ENCODE data around the gene LLGL1.

Gene LLGL1

GRCh38 chr17:18186627-18186982, 38.8 kb upstream of the LLGL1 start:
- TF ChIP-seq CTCF (IDR thresholded peaks at IDR 0.05): no peak
- H3K4me3 ChIP-seq: peak overlapping the region; percentile 89
- peak overlapping the region; percentile 57 to 99 for H3K27ac ChIP-seq
- DNase-seq (ENCODE audit: low spot score): no peak

- no peak for DNase-seq (ENCODE audit: low spot score)
These were observed 38.2 kb upstream of the LLGL1 start for GRCh38 chr17:18187226-18187625.

GRCh38 chr17:18187821-18188761, 37.3 kb upstream of the LLGL1 start:
- H3K4me3 ChIP-seq: peak overlapping the region; percentile 89
- peak overlapping the region; percentile 57 to 99 for H3K27ac ChIP-seq
- DNase-seq (ENCODE audit: low spot score): no peak
- TF ChIP-seq CTCF (IDR thresholded peaks at IDR 0.05): no peak

More at GRCh38 chr17:18187226-18187625, 38.2 kb upstream of the LLGL1 start:
- TF ChIP-seq CTCF (IDR thresholded peaks at IDR 0.05): no peak
- Histone ChIP-seq H3K27ac (peak overlapping the region; percentile 57 to 99), H3K4me3 (peak overlapping the region; percentile 89)

GRCh38 chr17:18190628-18191235, 34.7 kb upstream of the LLGL1 start:
- Histone ChIP-seq H3K4me3 (peak overlapping the region; percentile 32), H3K27ac (peak overlapping the region in 1 of 2 donors; percentile 39)
- no peak for DNase-seq (ENCODE audit: low spot score)
- no peak for TF ChIP-seq CTCF (IDR thresholded peaks at IDR 0.05)

DNA sequence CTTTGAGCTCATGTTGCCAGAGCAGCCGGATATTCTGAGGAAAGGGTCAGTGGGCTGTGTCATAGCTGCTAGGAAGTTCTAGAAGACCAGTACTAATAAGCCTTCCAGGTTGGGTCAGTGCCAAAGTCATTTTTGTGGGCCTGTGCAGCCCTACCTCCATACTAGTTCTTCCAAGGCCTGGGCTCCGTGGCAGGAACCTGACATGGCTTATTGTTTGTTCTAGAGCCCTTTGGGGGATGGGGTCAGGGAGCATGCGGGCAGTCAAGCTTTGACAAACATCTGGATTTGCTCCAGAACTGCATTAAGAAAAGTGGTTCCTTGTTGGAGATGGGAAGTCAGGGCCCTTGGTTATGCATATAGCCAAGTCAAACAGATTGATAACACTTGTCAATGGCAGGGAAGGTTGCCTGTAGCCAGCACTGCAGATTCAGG, 34.2 kb upstream of the LLGL1 start:
- no peak for TF ChIP-seq CTCF (IDR thresholded peaks at IDR 0.05)
- H3K27ac ChIP-seq: peak overlapping the region in 1 of 2 donors; percentile 39
- no peak for DNase-seq (ENCODE audit: low spot score)
- H3K4me3 ChIP-seq: peak overlapping the region; percentile 32

DNA sequence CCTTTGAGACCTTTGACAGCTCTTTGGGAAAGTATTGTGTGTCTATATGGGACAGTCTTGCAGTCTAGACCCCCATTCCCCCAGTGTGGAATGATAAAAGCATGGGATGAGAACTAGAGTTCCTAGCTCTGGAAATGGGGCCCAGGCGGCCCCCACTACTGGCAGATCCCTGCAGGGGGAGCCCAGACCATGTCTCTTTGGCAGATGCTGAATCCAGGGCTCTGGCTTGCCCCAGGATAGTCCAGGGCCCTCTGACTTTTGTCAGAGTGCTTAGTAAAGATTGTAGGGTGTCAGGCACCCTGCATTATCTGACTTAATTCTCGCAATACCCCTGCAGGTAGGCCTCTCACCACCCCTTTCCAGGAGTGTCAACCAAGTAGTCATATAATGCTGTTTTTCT, 33.5 kb upstream of the LLGL1 start:
- no peak for DNase-seq (ENCODE audit: low spot score)
- Histone ChIP-seq H3K27ac (no peak overlapping the region), H3K4me3 (no peak overlapping the region)
- TF ChIP-seq CTCF (IDR thresholded peaks at IDR 0.05): no peak
